ENCODE results near the gene STIM2. TPM values are rescaled to one million over a fixed set of nuclear protein-coding genes. Genes with fewer than 3 reads are reported as not detected.

STIM2 gene
- total and polyA plus RNA-seq, 2 donors (not counting 3 experiments of a cell fraction or from before 2014, with no cell fraction given), result 21.0 to 21.2 TPM

GRCh38 chr4:26964512-26964911 is 103.9 kb downstream of the STIM2 start:
- no peaks in the 10 kb centered on the region for H4K20me1 ChIP-seq (replicated peaks; ENCODE audit: control insufficient read depth, extremely low read depth, insufficient read depth, low read length)
- H3K9me1 ChIP-seq (replicated peaks; ENCODE audit: control insufficient read depth, extremely low read depth, insufficient read depth, low read length), result no peaks in the 10 kb centered on the region
- no peaks in the 10 kb centered on the region for H3K36me3 ChIP-seq (ENCODE audit: control insufficient read depth in 2 of 2, extremely low read depth in 1 of 2, insufficient read depth in 2 of 2, low read length in 2 of 2)
- H3K4me1 ChIP-seq (ENCODE audit: control insufficient read depth, extremely low read depth, insufficient read depth, low read length), result no peaks in the 10 kb centered on the region
- no peaks in the 10 kb centered on the region for H3K9me3 ChIP-seq (replicated peaks; ENCODE audit: control insufficient read depth, insufficient read depth, low read length)
- TF ChIP-seq FOS (IDR thresholded peaks at IDR 0.05; ENCODE audit: borderline replicate concordance, insufficient read depth, low read length) (no peak), GATA2 (IDR thresholded peaks at IDR 0.05; ENCODE audit: insufficient read depth, insufficient read length, low read depth, low read length) (no peak), CTCF (IDR thresholded peaks at IDR 0.05; ENCODE audit: extremely low read depth in 1 of 2, insufficient read depth in 1 of 2, low read depth in 1 of 2, low read length in 2 of 2) (no peak), MYC (IDR thresholded peaks at IDR 0.05; ENCODE audit: low read depth, low read length) (no peak), POLR2AphosphoS5 (IDR thresholded peaks at IDR 0.05; ENCODE audit: insufficient read depth, low read depth, low read length) (no peak), POLR2A (IDR thresholded peaks at IDR 0.05; ENCODE audit: low read depth, low read length) (no peak), EZH2 (IDR thresholded peaks at IDR 0.05; ENCODE audit: borderline replicate concordance, low read depth, low read length, severe bottlenecking) (no peak), MAX (IDR thresholded peaks at IDR 0.05; ENCODE audit: insufficient read depth, insufficient read length) (no peak)
- no peaks in the 10 kb centered on the region for H3K79me2 ChIP-seq (ENCODE audit: control insufficient read depth, insufficient read depth, low read length)
- FAIRE-seq (no peak), DNase-seq (ENCODE audit: low read depth, low spot score) (no peak)
- no peaks in the 10 kb centered on the region for H3K27me3 ChIP-seq (ENCODE audit: control insufficient read depth in 2 of 2, insufficient read depth in 2 of 2, low read length in 2 of 2)
- dilution Hi-C loops (cut with MboI; ENCODE audit: extremely low pct_ligation_motif_present, low sequenced_read_pairs), result no loop called here
- H2AFZ ChIP-seq (ENCODE audit: low read depth, low read length), result no peak overlapping the region
- H3K27ac ChIP-seq (ENCODE audit: insufficient read depth, low read depth, low read length), result no peak overlapping the region
- intact Hi-C loops (cut with micrococcal nuclease), result no loop called here
- ChIA-PET CTCF (no interaction called here), POLR2A (no interaction called here)
- no peak overlapping the region for H3K4me3 ChIP-seq (replicated peaks in 1 of 3; ENCODE audit: insufficient read depth in 1 of 3, low read depth in 1 of 3, low read length in 3 of 3)
- BruUV-seq (replicated peaks), result no TSS peak
- no peak overlapping the region for H3K4me2 ChIP-seq (ENCODE audit: insufficient read depth, low read length)
- H3K9ac ChIP-seq (replicated peaks; ENCODE audit: extremely low read depth, insufficient read depth, low read length), result no peak overlapping the region

Measured in endothelial cell of umbilical vein (primary cell).